WTC11 (cell line): Measurements from ENCODE around the gene TBX15.

ENCODE experiments used
- CTCF ChIP-seq: fragments of 200-600 bp; IDR thresholded peaks from 2 replicates; pipeline ENCODE4 v1.8.0; 2022; ENCODE audit warnings: antibody characterized with exemption
- E2F1 ChIP-seq: sonication (generic); formaldehyde crosslinking; IDR thresholded peaks from 2 replicates; pipeline ENCODE4 v1.8.0; 2022; ENCODE audit warnings: mild to moderate bottlenecking, missing genetic modification reagents
- E2F4 ChIP-seq: sonication (generic); formaldehyde crosslinking; IDR thresholded peaks from 2 replicates; pipeline ENCODE4 v1.8.1; 2022; ENCODE audit warnings: low read depth, mild to moderate bottlenecking, moderate library complexity, missing genetic modification reagents, borderline replicate concordance
- GABPB1 ChIP-seq: sonication (generic); formaldehyde crosslinking; IDR thresholded peaks from 2 replicates; pipeline ENCODE4 v1.8.1; 2023; ENCODE audit warnings: mild to moderate bottlenecking, missing genetic modification reagents
- MAX ChIP-seq: sonication (generic); formaldehyde crosslinking; IDR thresholded peaks from 2 replicates; pipeline ENCODE4 v1.8.0; 2022; ENCODE audit warnings: mild to moderate bottlenecking, missing genetic modification reagents
- MLX ChIP-seq: sonication (generic); formaldehyde crosslinking; IDR thresholded peaks from 2 replicates; pipeline ENCODE4 v1.8.1; 2023; ENCODE audit warnings: mild to moderate bottlenecking, missing genetic modification reagents, moderate library complexity
- NR3C1 ChIP-seq: sonication (generic); formaldehyde crosslinking; conservative IDR thresholded peaks from 2 replicates; pipeline ENCODE4 v1.8.1; 2023; ENCODE audit warnings: low read depth, mild to moderate bottlenecking, missing genetic modification reagents
- SP1 ChIP-seq: sonication (generic); formaldehyde crosslinking; conservative IDR thresholded peaks from 2 replicates; pipeline ENCODE4 v1.8.1; 2022; ENCODE audit warnings: missing genetic modification reagents
- TEAD4 ChIP-seq: sonication (generic); formaldehyde crosslinking; IDR thresholded peaks from 2 replicates; pipeline ENCODE4 v1.8.0; 2022; ENCODE audit warnings: mild to moderate bottlenecking, missing genetic modification reagents
- ZNF263 ChIP-seq: sonication (generic); formaldehyde crosslinking; IDR thresholded peaks from 2 replicates; pipeline ENCODE4 v1.8.1; 2022; ENCODE audit warnings: low read depth, mild to moderate bottlenecking, moderate library complexity, missing genetic modification reagents

GRCh38 chr1:118993700-118994026 lies 5.5 kb upstream of the TBX15 start:
- TF ChIP-seq ZNF263 (CRISPR knock-in tag) = no peak
- no peak for TF ChIP-seq E2F1 (CRISPR knock-in tag)
- TF ChIP-seq CTCF = no peak
- no peak for TF ChIP-seq TEAD4 (CRISPR knock-in tag)
- TF ChIP-seq SP1 = no peak
- no peak for TF ChIP-seq MAX (CRISPR knock-in tag)
- no peak for TF ChIP-seq MLX (CRISPR knock-in tag)
- TF ChIP-seq NR3C1 (CRISPR knock-in tag) = no peak
- no peak for TF ChIP-seq GABPB1 (CRISPR knock-in tag)
- TF ChIP-seq E2F4 = no peak
